MCF 10A (cell line): Measurements from ENCODE around the gene ACCS. TPM values are rescaled to one million over a fixed set of nuclear protein-coding genes. Genes with fewer than 3 reads are reported as not detected.

Experiments
- BruUV-seq: library from RNA; stranded (reverse); fragments of 400-500 nt; replicated peaks from 2 replicates; lab custom pipeline; 2021; lab: Mats Ljungman, UMichigan
- CTCF ChIA-PET: fragments of 300-600 bp; sonication (Branson Sonifier 250); formaldehyde crosslinking; extraction: SDS; loops from one replicate; lab custom pipeline; 2021; ENCODE audit warnings: antibody characterized with exemption, inconsistent platforms; lab: Yijun Ruan, JAX
- POLR2A ChIA-PET: fragments of 300-600, 350-650 bp; sonication (Branson Sonifier 250); formaldehyde crosslinking; extraction: SDS; loops from one replicate; lab custom pipeline; 2020; ENCODE audit warnings: antibody characterized with exemption, inconsistent platforms; lab: Yijun Ruan, JAX
- DNase-seq: peaks from one replicate; pipeline ENCODE4 v3.0.0-alpha.2; 2018; ENCODE audit not compliant: unreplicated experiment
- H3K27ac Mint-ChIP-seq: one replicate; pipeline ENCODE4 v1.8.0; 2022; ENCODE audit warnings: mild to moderate bottlenecking, low read depth, mixed read lengths; ENCODE audit not compliant: unreplicated experiment
- H3K27me3 Mint-ChIP-seq: one replicate; pipeline ENCODE4 v1.8.0; 2022; ENCODE audit warnings: mixed read lengths; ENCODE audit not compliant: insufficient read depth, unreplicated experiment
- H3K36me3 Mint-ChIP-seq: one replicate; pipeline ENCODE4 v1.8.0; 2022; ENCODE audit warnings: mild to moderate bottlenecking, moderate library complexity, mixed read lengths; ENCODE audit not compliant: insufficient read depth, unreplicated experiment
- H3K4me1 Mint-ChIP-seq: one replicate; pipeline ENCODE4 v1.8.0; 2022; ENCODE audit warnings: mixed read lengths; ENCODE audit not compliant: insufficient read depth, unreplicated experiment
- H3K4me3 Mint-ChIP-seq: one replicate; pipeline ENCODE4 v1.8.0; 2022; ENCODE audit warnings: mild to moderate bottlenecking, moderate library complexity, mixed read lengths; ENCODE audit not compliant: unreplicated experiment
- H3K9me3 Mint-ChIP-seq: one replicate; pipeline ENCODE4 v1.8.0; 2022; ENCODE audit warnings: mixed read lengths; ENCODE audit not compliant: unreplicated experiment
- CTCF ChIP-seq: fragments of 200-600 bp; IDR thresholded peaks from one replicate; pipeline ENCODE4 v1.8.0; 2022; ENCODE audit warnings: antibody characterized with exemption, mild to moderate bottlenecking; ENCODE audit not compliant: unreplicated experiment
- intact Hi-C: fragments of 100-400 bp; cut with micrococcal nuclease; formaldehyde crosslinking; loops from 2 replicates; pipeline ENCODE4 v1.14.1; 2022
- total RNA-seq: library from RNA; stranded (reverse); gene quantifications from 2 replicates; pipeline ENCODE4 v1.2.3, GENCODE V29; 2022

The ACCS gene
- total RNA-seq, 1 experiment from 2014 or later, result 7.9 TPM

- intact Hi-C loops, result loop anchor here (10.0 kb wide), 1 partner anchor 86 kb away; the partner anchor contains the start of gene C11orf96
- no peaks in the 10 kb centered on the region for H3K4me1 Mint-ChIP-seq
- DNase-seq, result no peak
These were observed 35.1 kb upstream of the ACCS start for GRCh38 chr11:44030996-44031395.

GRCh38 chr11:44031549-44031948 is 34.5 kb upstream of the ACCS start:
- no TSS peak for BruUV-seq
- DNase-seq, result no peak
- ChIA-PET CTCF (interaction anchor here (0.6 to 0.8 kb wide), 3 partner anchors 76 to 142 kb away, joined by 3 read pairs; no protein-coding TSS in a partner anchor), POLR2A (no interaction called here)
- H3K27me3 Mint-ChIP-seq, result peaks cover 33% of the 10 kb centered on the region
- no peaks in the 10 kb centered on the region for H3K36me3 Mint-ChIP-seq
- H3K4me1 Mint-ChIP-seq, result no peaks in the 10 kb centered on the region
- TF ChIP-seq CTCF, result no peak
- no peaks in the 10 kb centered on the region for H3K9me3 Mint-ChIP-seq
- no peak overlapping the region for H3K4me3 Mint-ChIP-seq
- intact Hi-C loops, result loop anchor here (10.0 kb wide), 1 partner anchor 87 kb away; the partner anchor contains the start of gene C11orf96
- no peak overlapping the region for H3K27ac Mint-ChIP-seq

More at GRCh38 chr11:44030996-44031395, 35.1 kb upstream of the ACCS start:
- ChIA-PET POLR2A (no interaction called here), CTCF (interaction anchor here (0.6 to 0.8 kb wide), 2 partner anchors 76 to 141 kb away, joined by 3 read pairs; no protein-coding TSS in a partner anchor)
- Mint-ChIP-seq H3K27ac (no peak overlapping the region), H3K9me3 (peaks cover 5% of the 10 kb centered on the region), H3K36me3 (no peaks in the 10 kb centered on the region), H3K4me3 (no peak overlapping the region), H3K27me3 (peaks cover 33% of the 10 kb centered on the region)
- TF ChIP-seq CTCF, result no peak
- BruUV-seq, result no TSS peak

GRCh38 chr11:44032299-44033085 is 33.6 kb upstream of the ACCS start:
- intact Hi-C loops, result loop anchor here (10.0 kb wide), 1 partner anchor 88 kb away; the partner anchor contains the start of gene C11orf96
- Mint-ChIP-seq H3K27me3 (peaks cover 33% of the 10 kb centered on the region), H3K4me1 (no peaks in the 10 kb centered on the region), H3K36me3 (no peaks in the 10 kb centered on the region), H3K27ac (no peak overlapping the region), H3K9me3 (no peaks in the 10 kb centered on the region), H3K4me3 (no peak overlapping the region)
- CTCF ChIA-PET, result interaction anchor here (0.5 to 0.8 kb wide), 4 partner anchors 58 to 143 kb away, joined by 3 to 5 read pairs (median 3); no protein-coding TSS in a partner anchor
- DNase-seq, result no peak
- no peak for TF ChIP-seq CTCF
- POLR2A ChIA-PET, result no interaction called here
- BruUV-seq, result no TSS peak

- ChIA-PET CTCF (interaction anchor here (0.5 kb wide), 1 partner anchor 18 kb away, joined by 3 read pairs; no protein-coding TSS in a partner anchor), POLR2A (no interaction called here)
- no peak overlapping the region for H3K4me3 Mint-ChIP-seq
- peaks cover 33% of the 10 kb centered on the region for H3K27me3 Mint-ChIP-seq
- no peaks in the 10 kb centered on the region for H3K36me3 Mint-ChIP-seq
- TF ChIP-seq CTCF, result no peak
- no peak for DNase-seq
- H3K9me3 Mint-ChIP-seq, result no peaks in the 10 kb centered on the region
- intact Hi-C loops, result loop anchor here (10.0 kb wide), 1 partner anchor 89 kb away; the partner anchor contains the start of gene C11orf96
- no peaks in the 10 kb centered on the region for H3K4me1 Mint-ChIP-seq
- BruUV-seq, result no TSS peak
- H3K27ac Mint-ChIP-seq, result no peak overlapping the region
These were observed 32.6 kb upstream of the ACCS start for GRCh38 chr11:44033411-44033850.
